NB4 (cell line): Measurements from ENCODE around the gene EML4.

Experiments
- MAX ChIP-seq: IDR thresholded peaks from 2 replicates; pipeline ENCODE4 v1.6.1; 2011; ENCODE audit warnings: low read depth, low read length
- MYC ChIP-seq: IDR thresholded peaks from 2 replicates; pipeline ENCODE4 v1.6.1; 2011; ENCODE audit warnings: low read depth, low read length
- POLR2A ChIP-seq: IDR thresholded peaks from 2 replicates; pipeline ENCODE4 v1.6.1; 2011; ENCODE audit warnings: mild to moderate bottlenecking; ENCODE audit not compliant: insufficient read length; ENCODE audit errors: extremely low read depth
- TF ChIP-seq, protein P1 (sequence below): IDR thresholded peaks from one replicate; pipeline ENCODE4 v1.5.1; 2012; ENCODE audit warnings: low read depth, low read length

DNA sequence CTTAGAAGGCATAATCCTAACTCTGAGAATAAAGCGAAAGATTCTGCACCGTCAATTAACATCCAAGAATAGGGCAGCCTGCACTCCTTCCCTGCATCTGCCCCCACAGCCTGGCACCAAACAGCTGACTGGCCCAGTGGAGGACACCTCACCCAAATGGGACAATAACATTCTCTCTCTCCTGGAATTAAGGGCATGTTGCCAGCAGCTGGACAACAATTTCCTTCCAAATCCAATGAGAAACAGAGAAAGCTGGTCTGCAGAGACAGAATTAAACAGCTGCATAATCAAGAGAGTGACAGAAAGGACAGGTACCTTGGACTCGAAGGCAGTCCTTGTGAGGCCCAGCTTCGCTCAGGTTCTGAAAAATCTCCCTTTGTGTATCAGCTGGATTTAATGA, 176.8 kb downstream of the EML4 start:
- TF ChIP-seq POLR2A (no peak), MYC (no peak), MAX (no peak)
- TF ChIP-seq, protein P1, sequence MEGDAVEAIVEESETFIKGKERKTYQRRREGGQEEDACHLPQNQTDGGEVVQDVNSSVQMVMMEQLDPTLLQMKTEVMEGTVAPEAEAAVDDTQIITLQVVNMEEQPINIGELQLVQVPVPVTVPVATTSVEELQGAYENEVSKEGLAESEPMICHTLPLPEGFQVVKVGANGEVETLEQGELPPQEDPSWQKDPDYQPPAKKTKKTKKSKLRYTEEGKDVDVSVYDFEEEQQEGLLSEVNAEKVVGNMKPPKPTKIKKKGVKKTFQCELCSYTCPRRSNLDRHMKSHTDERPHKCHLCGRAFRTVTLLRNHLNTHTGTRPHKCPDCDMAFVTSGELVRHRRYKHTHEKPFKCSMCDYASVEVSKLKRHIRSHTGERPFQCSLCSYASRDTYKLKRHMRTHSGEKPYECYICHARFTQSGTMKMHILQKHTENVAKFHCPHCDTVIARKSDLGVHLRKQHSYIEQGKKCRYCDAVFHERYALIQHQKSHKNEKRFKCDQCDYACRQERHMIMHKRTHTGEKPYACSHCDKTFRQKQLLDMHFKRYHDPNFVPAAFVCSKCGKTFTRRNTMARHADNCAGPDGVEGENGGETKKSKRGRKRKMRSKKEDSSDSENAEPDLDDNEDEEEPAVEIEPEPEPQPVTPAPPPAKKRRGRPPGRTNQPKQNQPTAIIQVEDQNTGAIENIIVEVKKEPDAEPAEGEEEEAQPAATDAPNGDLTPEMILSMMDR = no peak
